SK-MEL-5 (cell line): ENCODE measurements around the gene GTF3C5. TPM values are rescaled to one million over a fixed set of nuclear protein-coding genes. Genes with fewer than 3 reads are reported as not detected.
"Not testable (repeated sequence)": the region's sequence is repeated elsewhere in the genome, so short reads cannot be mapped to it uniquely, and the experiment has no call there.

Source experiments
- DNase-seq: peaks from one replicate; pipeline ENCODE4 v3.0.0-alpha.2; 2016; ENCODE audit warnings: low read depth, low spot score
- in situ Hi-C: cut with HindIII; loops from 2 replicates; pipeline ENCODE4 v1.10.0; 2016; ENCODE audit warnings: low sequenced_read_pairs, high pct_unique_total_duplicates, low pct_unique_long_range_greater_than_20kb
- total RNA-seq: library from RNA; depleted of rRNA; stranded (reverse); fragments of >200 nt; shearing (Covaris generic); gene quantifications from 2 replicates; pipeline ENCODE4 v1.2.3, GENCODE V29; 2014

The GTF3C5 gene
- total RNA-seq, 1 experiment from 2014 or later: 64.3 TPM

DNA sequence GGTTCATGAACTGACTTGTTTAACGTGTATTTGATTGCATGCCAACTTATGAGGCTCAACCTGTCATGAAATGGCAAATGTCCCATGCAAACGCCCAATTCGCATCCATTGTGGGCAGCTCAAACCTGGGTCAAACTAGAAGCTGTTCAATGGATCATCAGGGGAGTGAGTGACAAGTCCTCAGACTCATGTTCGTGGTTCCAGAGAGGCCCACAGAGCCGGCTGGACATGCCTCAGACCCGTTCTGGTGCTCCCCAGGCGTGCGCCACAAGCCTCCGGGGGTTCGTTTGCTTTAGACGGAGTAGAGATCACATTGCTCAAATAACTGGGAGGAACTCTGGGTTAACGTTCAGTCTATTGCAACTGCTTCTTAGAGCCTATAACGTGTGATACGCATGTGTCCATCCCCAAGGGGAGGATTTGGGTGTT is 37.3 kb upstream of the GTF3C5 start:
- no peak for DNase-seq
- in situ Hi-C loops: no loop called here

DNA sequence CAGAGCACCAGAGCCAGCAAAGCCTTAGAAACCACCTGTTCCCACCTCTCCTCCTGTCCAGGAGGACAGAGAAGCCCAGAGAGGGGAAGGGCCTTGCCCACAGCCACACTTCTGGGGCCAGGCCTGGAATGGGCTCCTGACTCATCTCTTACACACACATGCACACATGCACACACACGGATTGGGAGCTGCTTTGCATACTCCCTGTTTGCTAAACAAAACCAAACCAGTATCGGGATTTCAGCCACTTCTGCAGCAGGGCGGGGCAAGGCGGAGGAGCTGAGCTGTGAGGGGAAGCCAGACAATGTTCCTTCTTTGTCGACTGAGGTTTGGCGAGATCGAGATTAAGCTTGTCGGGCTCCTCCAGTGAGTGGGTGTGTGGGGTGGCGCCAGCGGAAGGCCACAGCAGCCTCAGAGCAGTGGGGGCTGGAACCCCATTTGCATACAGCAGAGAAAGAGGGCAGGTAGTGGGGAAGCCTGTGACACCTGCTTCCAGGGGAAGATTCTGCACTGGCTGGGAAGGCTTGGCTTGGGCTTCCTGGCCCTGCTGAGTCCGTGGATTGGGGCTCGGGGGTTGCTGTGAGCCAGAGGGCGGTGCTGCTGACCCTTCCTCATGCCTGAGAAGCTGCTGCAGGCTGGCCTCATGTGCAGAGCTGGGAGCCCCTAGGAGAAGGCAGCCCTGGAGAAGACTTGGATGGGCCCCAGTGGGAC is 36.2 kb upstream of the GTF3C5 start:
- in situ Hi-C loops: no loop called here
- no peak for DNase-seq

DNA sequence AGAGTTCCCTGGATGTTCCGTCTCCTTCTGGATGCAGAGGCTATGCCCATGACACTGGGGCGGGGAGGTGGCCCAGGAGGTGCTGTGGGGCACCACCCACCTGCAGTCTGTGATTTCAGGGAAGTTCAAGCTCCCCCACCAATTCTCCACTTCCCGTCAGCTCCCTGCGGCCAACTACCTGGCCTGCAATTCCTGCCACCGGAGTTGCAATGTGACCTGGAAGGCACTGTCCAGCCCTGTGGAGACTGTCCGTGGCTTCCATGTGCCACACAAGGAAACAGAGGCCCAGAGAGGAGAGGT is 35.7 kb upstream of the GTF3C5 start:
- in situ Hi-C loops: no loop called here
- DNase-seq: no peak

DNA sequence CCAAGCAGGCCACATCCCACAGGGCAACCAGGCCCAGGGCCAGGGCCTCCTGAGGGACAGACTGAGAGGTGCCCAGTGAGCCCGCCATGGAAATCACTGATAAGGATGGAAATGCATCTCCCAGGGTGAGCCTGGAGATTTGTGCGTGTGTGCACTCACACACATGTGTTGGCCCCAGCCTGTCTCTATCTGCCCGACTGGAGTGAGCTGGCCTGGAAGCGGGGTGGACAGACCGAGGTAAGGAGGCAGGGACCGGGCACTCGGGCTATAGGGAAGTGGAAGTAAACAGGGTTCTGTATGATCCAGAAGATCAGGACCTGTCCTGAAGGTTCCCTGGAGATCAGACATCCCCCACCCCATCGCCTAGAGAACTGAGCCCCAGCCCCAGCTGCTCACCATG is 34.9 kb upstream of the GTF3C5 start:
- in situ Hi-C loops: no loop called here
- DNase-seq: no peak

DNA sequence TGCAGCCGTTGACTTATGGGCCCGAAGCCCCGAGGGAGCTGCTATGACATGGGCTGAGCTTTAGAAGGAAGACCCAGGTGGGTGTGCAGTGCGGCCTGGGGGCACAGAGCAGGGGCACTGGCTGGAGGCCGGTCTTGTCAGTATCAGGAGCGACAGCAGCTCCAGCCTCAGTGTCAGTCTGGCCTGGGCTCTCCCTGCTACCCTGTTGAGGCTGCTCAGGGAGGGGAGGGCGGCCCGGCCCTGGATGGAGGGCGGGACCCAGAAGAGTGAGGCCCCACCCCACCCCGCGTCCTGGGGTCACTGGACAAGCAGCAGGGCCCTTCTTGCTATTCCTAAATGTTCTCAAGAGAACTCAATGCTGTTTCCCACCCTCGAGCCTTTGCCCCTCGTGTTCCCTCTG is 34.3 kb upstream of the GTF3C5 start:
- in situ Hi-C loops: no loop called here

DNA sequence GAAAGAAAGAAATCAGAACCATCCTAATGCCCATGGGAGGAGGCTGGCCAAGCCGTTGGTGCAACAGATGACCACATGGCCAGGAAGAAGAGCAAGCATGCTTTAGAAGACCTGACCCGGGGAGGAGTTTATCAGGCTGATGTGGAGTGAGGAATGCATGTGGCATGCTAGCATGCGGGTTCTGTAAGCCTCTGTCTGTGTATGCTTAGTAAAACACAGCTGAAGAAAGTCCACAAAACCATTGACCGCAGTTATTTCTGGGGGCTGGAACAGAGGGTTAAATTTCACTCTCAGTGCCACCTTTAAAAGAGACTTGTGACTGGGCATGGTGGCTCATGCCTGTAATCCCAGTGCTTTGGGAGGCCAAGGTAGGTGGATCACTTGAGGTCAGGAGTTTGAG is 33.2 kb upstream of the GTF3C5 start:
- in situ Hi-C loops: no loop called here
- no peak for DNase-seq

More for the DNA sequence above, 34.3 kb upstream of the GTF3C5 start:
- DNase-seq: no peak

DNA sequence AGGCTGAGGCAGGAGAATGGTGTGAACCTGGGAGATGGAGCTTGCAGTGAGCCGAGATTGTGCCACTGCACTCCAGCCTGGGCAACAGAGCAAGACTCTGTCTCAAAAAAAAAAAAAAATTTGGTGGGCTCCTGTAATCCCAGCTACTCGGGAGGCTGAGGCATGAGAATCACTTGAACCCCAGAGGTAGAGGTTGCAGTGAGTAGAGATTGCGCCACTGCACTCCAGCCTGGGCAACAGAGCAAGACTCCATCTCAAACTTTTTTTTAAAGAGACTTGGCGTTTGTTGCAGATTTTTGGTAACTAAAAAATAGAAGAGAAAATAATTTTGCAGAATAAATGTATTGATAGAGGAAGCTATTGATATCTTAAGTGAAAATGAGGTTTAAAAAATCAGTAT is 32.6 kb upstream of the GTF3C5 start:
- DNase-seq, in situ Hi-C loops: not testable (repeated sequence)

DNA sequence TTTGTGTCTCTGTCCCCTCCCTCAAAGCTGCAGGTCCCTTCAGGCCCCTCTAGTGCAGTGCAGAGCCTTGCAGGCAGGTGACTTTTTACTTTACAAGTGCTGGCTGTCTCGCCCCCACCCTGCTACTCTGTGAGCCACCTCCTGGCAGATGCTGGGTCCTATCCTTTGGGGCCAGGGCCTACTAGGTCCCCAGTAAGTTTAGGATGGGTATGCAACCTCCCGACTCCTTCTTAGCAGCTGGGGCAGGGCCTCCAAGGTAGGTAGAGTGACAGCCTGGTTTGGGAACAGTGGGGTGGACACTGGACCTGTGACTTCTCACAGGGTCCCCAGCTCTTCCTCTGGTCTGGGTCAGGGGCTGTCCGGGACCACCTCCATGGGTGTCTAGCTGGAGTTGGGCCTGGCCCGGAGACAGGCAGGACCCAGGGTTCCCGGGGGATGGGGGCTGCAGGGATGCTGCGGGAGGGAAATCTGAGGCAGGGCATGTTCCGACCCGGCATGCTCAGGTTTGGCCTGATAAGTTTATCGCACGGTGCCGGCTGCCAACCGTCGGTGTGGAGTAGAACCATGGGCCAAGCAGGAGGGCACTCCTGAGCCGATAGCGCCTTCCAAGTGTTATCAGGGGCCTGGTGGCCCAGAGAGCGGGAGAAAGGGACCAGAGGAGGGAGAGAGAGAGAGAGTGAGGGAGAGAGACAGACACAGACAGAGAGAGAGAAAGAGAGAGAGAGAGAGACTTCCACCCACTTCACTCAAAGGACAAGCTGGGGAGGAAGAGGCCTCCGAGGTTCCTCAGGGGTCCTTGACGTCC is 31.8 kb upstream of the GTF3C5 start:
- DNase-seq: no peak
- in situ Hi-C loops: no loop called here

DNA sequence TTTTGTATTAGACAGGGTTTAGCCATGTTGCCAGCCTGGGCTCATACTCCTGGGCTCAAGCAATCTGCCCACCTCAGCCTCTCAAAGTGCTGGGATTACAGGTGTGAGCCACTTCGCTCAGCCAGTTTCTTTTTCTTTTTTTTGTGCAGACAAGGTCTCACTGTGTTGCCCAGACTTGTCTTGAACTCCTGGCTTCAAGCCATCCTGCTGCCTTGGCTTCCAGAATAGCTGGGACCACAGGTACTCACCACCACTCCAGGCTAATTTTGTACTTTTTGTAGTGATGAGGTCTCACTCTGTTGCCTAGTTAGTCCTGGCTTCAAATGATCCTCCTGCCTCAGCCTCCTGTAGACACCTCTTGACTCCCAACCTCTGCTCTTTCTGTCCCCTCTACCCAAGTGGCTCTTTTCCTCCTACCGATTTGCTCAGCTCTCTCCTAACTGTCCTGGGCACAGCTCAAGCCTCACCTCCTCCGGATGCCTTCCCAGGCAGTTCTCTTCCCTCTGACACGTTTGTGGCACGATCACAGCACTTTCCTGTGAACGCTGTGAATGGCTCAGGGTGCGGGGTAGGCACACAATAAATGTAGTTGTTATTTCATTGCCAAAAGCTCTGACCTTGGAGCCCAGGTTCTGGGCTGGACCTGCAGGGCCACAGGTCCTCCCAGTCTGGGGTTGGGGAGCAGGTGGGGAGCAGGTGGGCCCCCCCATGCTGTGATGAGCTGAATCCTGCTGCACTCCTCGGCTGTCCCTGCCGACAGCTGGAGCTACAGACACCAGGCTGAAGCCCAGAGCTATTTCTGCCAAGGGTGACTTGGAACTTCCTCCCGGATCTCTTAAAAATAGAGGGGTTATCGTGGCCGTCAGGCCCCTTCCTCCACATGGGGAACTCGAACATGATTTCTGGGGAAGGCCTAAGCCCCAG is 28.4 kb upstream of the GTF3C5 start:
- in situ Hi-C loops: no loop called here

DNA sequence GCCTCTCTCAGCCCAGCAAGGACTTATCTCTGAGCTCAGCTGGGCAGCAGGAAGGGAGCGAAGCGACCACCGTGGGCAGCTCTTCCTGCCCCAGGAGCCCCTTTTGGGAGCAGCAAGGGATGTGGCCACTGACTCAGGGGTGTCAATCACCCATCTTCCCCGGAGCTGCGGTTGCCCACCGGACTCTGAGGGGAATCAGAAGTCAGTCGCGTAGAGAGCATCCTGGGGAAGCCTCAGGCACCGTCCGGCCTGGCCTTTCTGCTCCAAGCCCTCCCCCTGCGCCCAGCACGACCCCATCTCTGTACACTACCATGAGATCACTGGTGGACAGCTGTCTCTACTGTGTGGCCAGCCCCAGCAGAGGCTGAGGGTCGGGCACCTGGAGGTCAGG is 27.7 kb upstream of the GTF3C5 start:
- DNase-seq: no peak
- in situ Hi-C loops: no loop called here

More for the DNA sequence above, 28.4 kb upstream of the GTF3C5 start:
- no peak for DNase-seq

DNA sequence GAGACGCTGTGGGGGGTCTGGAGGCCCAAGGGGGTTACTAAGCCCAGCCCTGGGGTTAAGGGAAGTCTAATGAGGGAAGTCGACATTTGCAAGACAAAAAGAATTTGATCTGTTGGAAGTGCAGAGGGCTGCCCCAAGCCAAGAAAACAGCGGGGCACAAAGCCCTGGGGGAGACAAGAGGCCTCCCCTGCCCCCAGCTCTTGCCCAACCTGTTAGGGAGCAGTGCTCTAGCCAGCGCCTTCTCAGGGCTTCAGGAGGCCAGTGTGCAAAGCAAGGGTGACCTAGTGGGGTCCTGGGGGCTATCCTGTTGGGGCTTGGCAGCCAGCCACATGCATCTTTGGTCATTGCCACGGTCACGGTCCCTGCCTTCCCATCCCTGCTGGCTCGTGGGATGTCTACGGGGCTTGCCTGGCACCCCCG is 27.1 kb upstream of the GTF3C5 start:
- in situ Hi-C loops: no loop called here
- DNase-seq: no peak

DNA sequence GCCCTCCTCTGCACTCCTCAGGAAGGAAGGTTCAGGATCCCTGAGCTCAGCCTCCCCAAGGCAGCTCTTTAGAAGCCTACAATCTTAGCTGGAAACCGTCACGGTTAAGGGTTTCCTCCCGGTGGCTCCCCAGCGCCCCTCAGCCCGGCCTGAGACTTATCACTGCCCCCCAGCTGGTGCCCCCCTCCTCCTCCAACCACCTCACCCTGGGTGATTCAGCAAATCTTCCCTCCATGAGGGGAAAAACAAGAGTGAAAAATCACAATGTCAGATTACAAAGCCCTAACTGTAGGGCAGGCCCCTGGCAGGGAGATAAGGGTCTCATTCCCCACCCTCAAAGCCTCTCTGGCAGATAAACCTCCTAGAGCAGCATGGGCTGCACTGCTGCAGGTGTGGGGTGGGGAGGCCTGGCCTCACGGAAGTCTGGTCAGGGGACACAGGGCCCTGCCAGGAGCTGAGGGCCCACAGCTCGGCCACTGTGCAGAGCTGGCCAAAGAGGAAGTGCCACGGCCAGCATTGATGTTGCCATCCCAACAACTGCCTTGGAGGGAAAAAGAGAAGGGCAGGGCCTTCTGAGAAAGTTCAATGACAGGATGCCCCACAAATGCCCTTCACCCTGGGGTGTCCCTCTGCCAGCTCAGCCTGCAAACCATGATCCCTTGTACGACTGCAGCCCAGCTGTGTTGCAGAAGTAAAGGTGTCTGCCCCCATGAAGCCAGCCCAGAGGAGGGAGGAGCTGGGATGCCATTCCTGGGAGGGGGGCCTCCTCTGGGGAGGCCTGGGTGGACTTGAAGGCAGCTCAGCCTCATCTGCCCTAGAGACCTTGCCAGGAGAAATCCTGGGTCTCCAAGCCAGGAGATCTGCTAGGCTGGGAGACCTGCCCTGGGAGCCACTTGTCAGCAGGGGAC is 26.5 kb upstream of the GTF3C5 start:
- no peak for DNase-seq
- in situ Hi-C loops: no loop called here

DNA sequence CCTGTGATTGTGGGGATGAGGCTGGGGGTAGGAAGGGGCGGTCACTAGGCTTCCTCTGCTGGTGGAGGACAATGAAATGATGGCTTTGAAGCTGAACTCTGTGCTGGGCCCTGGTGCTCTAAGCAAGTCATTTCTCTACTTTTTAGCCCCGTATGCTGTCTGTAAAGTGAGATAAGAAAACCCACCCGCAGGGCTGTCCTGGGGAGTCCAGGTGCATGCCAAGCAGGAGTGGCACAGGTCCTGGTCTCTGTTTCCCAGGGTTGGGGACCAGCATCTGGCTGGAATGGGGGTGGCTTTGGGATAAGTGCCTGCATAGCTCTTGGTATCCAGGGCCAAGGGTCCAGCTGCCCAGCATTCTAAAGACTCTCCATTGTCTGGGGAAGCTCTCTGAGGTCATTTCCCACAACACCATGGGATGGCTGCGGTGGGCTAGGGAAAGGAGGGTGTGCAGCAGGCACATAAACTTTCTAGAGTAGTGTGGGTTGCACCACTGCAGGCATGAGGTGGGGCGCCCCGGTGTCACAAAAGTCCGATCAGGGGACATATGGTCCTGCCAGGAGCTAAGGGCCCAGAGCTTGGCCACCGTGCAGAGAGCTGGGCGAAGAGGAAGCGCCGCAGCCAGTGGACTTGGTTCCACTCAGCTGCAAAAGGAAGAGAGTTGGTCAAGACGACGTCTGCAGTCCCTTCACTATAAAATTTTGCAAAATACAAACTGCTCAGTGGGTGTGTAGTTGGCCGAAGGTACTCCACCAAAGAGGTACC is 25.6 kb upstream of the GTF3C5 start:
- no peak for DNase-seq
- in situ Hi-C loops: no loop called here

DNA sequence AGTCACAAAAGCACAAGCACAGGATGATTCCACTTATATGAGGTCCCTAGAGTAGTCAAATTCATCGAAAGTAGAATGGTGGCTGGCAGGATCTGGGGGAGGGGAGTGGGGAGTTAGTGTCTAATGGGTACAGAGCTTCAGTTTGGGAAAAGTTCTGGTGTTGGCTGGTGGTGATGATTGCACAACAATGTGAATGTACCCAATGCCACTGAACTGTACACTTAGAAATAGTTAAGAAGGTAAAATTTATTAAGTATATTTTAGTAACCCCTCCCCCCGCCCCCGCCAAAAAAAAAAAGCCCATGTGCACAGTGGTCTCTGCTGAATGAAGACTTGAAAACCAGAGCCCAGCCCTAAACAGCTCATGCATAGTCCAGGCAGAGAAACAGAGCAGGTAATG is 24.8 kb upstream of the GTF3C5 start:
- in situ Hi-C loops: no loop called here
- DNase-seq: no peak

DNA sequence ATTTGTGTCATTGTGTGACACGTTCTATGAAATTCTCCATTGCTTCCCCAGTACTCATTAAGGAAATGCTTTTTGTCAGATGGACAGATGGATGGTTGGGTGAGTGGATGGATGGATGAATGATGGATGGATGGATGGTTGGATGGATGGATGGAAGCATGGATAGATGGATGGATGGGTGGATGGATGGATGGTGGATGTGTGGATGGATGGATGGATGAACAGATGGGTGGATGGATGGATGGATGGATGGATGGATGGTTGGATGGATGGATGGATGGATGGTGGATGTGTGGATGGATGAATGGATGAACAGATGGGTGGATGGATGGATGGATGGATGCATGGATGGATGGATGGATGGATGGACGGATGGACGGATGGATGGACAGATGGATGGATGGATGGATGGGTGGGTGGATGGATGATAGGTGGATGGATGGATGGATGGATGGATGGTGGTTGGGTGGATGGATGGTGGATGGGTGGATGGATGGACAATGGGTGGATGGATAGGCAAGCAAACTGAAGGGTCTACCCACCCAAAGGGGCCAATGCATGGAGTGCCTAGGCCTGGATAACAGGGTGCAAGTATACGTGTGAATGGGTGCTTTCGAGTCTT is 24.0 kb upstream of the GTF3C5 start:
- DNase-seq: no peak
- in situ Hi-C loops: no loop called here

DNA sequence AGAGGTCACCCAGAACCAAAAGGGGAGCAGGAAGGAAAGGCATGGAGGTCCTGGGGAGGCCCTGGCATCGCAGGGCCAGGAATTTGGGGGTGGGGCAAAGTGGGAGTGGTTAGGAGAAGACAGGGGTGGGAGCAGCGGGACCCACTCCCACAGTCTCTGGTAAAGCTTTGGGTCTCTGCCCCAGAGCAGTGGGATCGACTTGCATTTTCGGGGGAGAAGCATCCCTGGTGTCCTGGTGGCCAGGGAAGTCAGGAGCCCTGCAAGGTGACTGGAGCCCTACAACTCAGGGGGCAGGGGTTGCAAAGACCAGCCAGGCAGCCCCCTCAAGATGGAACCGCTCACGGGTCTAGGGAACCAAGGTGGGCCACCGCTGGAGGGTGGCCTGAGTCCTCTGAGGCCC is 22.4 kb upstream of the GTF3C5 start:
- in situ Hi-C loops: no loop called here
- DNase-seq: no peak
